SK-N-SH (cell line): ENCODE results near the gene CADM2. TPM values are rescaled to one million over a fixed set of nuclear protein-coding genes. Genes with fewer than 3 reads are reported as not detected.

Experiments used
- CTCF ChIA-PET: fragments of 300-600, 350-600 bp; formaldehyde crosslinking; extraction: SDS; loops from one replicate; lab custom pipeline; 2021; lab: Yijun Ruan, JAX
- POLR2A ChIA-PET: fragments of 350-600 bp; sonication (Branson Sonifier 250); formaldehyde crosslinking; extraction: SDS; loops from one replicate; lab custom pipeline; 2020; ENCODE audit warnings: antibody characterized with exemption, inconsistent platforms; lab: Yijun Ruan, JAX
- DNase-seq: peaks from one replicate; pipeline ENCODE4 v3.0.0; 2012
- H2AFZ ChIP-seq: fragments of 200-600 bp; sonication (generic); 2 replicates; pipeline ENCODE4 v1.8.1; 2016; ENCODE audit warnings: antibody characterized with exemption, mild to moderate bottlenecking, low read depth
- H3F3A ChIP-seq: fragments of 200-600 bp; sonication (generic); replicated peaks from 2 replicates; pipeline ENCODE3; 2016; ENCODE audit warnings: antibody characterized with exemption, mild to moderate bottlenecking; ENCODE audit not compliant: insufficient read depth
- H3K27ac ChIP-seq, 2 experiments: fragments of 200-500 bp in 1 of 2; fragments of 200-600 bp in 1 of 2; sonication (Bioruptor generic) in 1 of 2; sonication (generic), shearing (Covaris generic) in 1 of 2; 2 replicates each; pipeline versions ENCODE4 v1.5.1 to v1.6.1; 2014 to 2016; ENCODE audit warnings: low read depth in 2 of 2, inconsistent platforms in 1 of 2, low read length in 1 of 2, mild to moderate bottlenecking in 1 of 2, mixed read lengths in 1 of 2
- H3K27me3 ChIP-seq: fragments of 200-600 bp; sonication (generic), shearing (Covaris generic); 2 replicates; pipeline ENCODE4 v1.6.1; 2016; ENCODE audit warnings: mixed run types; ENCODE audit not compliant: insufficient read depth
- H3K36me3 ChIP-seq, 2 experiments: fragments of 200-500 bp in 1 of 2; fragments of 200-600 bp in 1 of 2; sonication (Bioruptor generic) in 1 of 2; sonication (generic) in 1 of 2; replicated peaks in 1 of 2; 2 replicates each; pipeline versions ENCODE3 to v1.5.1; 2014 to 2016; ENCODE audit warnings: low read length in 1 of 2, mild to moderate bottlenecking in 1 of 2; ENCODE audit not compliant: insufficient read depth in 2 of 2, control insufficient read depth in 1 of 2
- H3K4me1 ChIP-seq, 2 experiments: fragments of 200-500 bp in 1 of 2; fragments of 200-600 bp in 1 of 2; sonication (Bioruptor generic) in 1 of 2; sonication (generic), shearing (Covaris generic) in 1 of 2; 2 replicates each; pipeline versions ENCODE4 v1.5.1 to v1.6.1; 2014 to 2016; ENCODE audit warnings: low read depth in 1 of 2, low read length in 1 of 2, mixed run types in 1 of 2; ENCODE audit not compliant: insufficient read depth in 2 of 2, control insufficient read depth in 1 of 2
- H3K4me2 ChIP-seq: fragments of 200-600 bp; sonication (generic), shearing (Covaris generic); 2 replicates; pipeline ENCODE4 v1.6.1; 2017; ENCODE audit warnings: mixed run types
- H3K4me3 ChIP-seq, 2 experiments: fragments of 200-500 bp in 1 of 2; fragments of 200-600 bp in 1 of 2; sonication (Bioruptor generic) in 1 of 2; sonication (generic), shearing (Covaris generic) in 1 of 2; 2 replicates each; pipeline versions ENCODE4 v1.5.1 to v1.8.1; 2014 to 2016; ENCODE audit warnings: low read depth in 2 of 2, inconsistent platforms in 1 of 2, low read length in 1 of 2, mild to moderate bottlenecking in 1 of 2, mixed read lengths in 1 of 2, moderate library complexity in 1 of 2
- H3K79me2 ChIP-seq: fragments of 200-600 bp; sonication (generic); 2 replicates; pipeline ENCODE4 v1.8.1; 2017; ENCODE audit warnings: mild to moderate bottlenecking; ENCODE audit not compliant: insufficient read depth
- H3K9ac ChIP-seq: fragments of 200-600 bp; sonication (generic); 2 replicates; pipeline ENCODE4 v1.6.1; 2017; ENCODE audit warnings: mixed run types
- H3K9me2 ChIP-seq: fragments of 200-600 bp; sonication (generic); 2 replicates; pipeline ENCODE4 v1.6.1; 2017; ENCODE audit warnings: mixed run types
- H3K9me3 ChIP-seq: fragments of 200-600 bp; sonication (generic); 2 replicates; pipeline ENCODE4 v1.6.1; 2017; ENCODE audit warnings: mixed run types, mild to moderate bottlenecking, moderate library complexity
- H4K20me1 ChIP-seq: fragments of 200-600 bp; sonication (generic); 2 replicates; pipeline ENCODE4 v1.6.1; 2017; ENCODE audit warnings: mild to moderate bottlenecking, mixed run types; ENCODE audit not compliant: insufficient read depth
- CHD2 ChIP-seq: fragments of 150-350 bp; IDR thresholded peaks from 2 replicates; pipeline ENCODE4 v1.6.1; 2018; ENCODE audit warnings: low read length; ENCODE audit not compliant: partially characterized antibody
- ELF1 ChIP-seq: IDR thresholded peaks from 2 replicates; pipeline ENCODE4 v1.4.0; 2012
- EP300 ChIP-seq, 2 experiments: IDR thresholded peaks; 2 replicates each; pipeline versions ENCODE4 v1.4.0 to v1.6.1; 2012; ENCODE audit warnings: borderline replicate concordance in 1 of 2, low read depth in 1 of 2, low read length in 1 of 2
- EZH2phosphoT487 ChIP-seq: fragments of 200-600 bp; sonication (generic); IDR thresholded peaks from 2 replicates; pipeline ENCODE4 v1.6.1; 2017; ENCODE audit warnings: low read depth, mixed run types, mild to moderate bottlenecking, antibody characterized with exemption, moderate library complexity, borderline replicate concordance
- FOSL2 ChIP-seq: IDR thresholded peaks from 2 replicates; pipeline ENCODE4 v1.4.0; 2012; ENCODE audit warnings: low read depth, mild to moderate bottlenecking, moderate library complexity, borderline replicate concordance
- FOXM1 ChIP-seq: IDR thresholded peaks from 2 replicates; pipeline ENCODE4 v1.4.0; 2012; ENCODE audit warnings: low read depth, mild to moderate bottlenecking
- GATA2 ChIP-seq: sonication (generic); formaldehyde crosslinking; IDR thresholded peaks from 2 replicates; pipeline ENCODE4 v1.5.0; 2020; ENCODE audit warnings: mild to moderate bottlenecking, missing genetic modification reagents
- JUND ChIP-seq: IDR thresholded peaks from 2 replicates; pipeline ENCODE4 v1.4.0; 2012
- MEF2A ChIP-seq: IDR thresholded peaks from 2 replicates; pipeline ENCODE4 v1.4.0; 2012; ENCODE audit warnings: low read depth, borderline replicate concordance
- NRF1 ChIP-seq: IDR thresholded peaks from 2 replicates; pipeline ENCODE4 v1.6.1; 2012; ENCODE audit warnings: low read depth, mild to moderate bottlenecking, low read length
- PBX3 ChIP-seq: IDR thresholded peaks from 2 replicates; pipeline ENCODE4; 2012
- POLR2AphosphoS5 ChIP-seq: IDR thresholded peaks from 2 replicates; pipeline ENCODE4 v1.6.1; 2012; ENCODE audit warnings: low read depth, low read length
- RAD21 ChIP-seq: IDR thresholded peaks from 2 replicates; pipeline ENCODE4 v1.6.1; 2012; ENCODE audit warnings: mild to moderate bottlenecking, low read length
- RCOR1 ChIP-seq: fragments of 150-350 bp; IDR thresholded peaks from 2 replicates; pipeline ENCODE4 v1.6.1; 2017; ENCODE audit warnings: antibody characterized with exemption, low read length
- REST ChIP-seq: IDR thresholded peaks from 2 replicates; pipeline ENCODE4 v1.6.1; 2012; ENCODE audit warnings: mild to moderate bottlenecking, low read depth, low read length, moderate library complexity
- RFX5 ChIP-seq: IDR thresholded peaks from 2 replicates; pipeline ENCODE4 v1.6.1; 2012; ENCODE audit warnings: mild to moderate bottlenecking, improper control_type of control experiment, low read length
- TAF1 ChIP-seq: IDR thresholded peaks from 2 replicates; pipeline ENCODE4 v1.6.1; 2012; ENCODE audit warnings: low read depth, mild to moderate bottlenecking, low read length, moderate library complexity, borderline replicate concordance
- TEAD4 ChIP-seq: IDR thresholded peaks from 2 replicates; pipeline ENCODE4 v1.4.0; 2012; ENCODE audit warnings: mild to moderate bottlenecking, borderline replicate concordance; ENCODE audit not compliant: insufficient read depth
- USF1 ChIP-seq: IDR thresholded peaks from 2 replicates; pipeline ENCODE4 v1.4.0; 2012; ENCODE audit warnings: low read depth, borderline replicate concordance
- USF2 ChIP-seq: fragments of 150-350 bp; IDR thresholded peaks from 2 replicates; pipeline ENCODE4 v1.6.1; 2017; ENCODE audit warnings: antibody characterized with exemption, low read length, low read depth, borderline replicate concordance
- WGBS: methylation state at CpG from one replicate; pipeline ENCODE4 v1.1.6; 2017; ENCODE audit warnings: low lambda C conversion rate; 5-methylcytosine and 5-hydroxymethylcytosine counted together
- polyA plus RNA-seq, 3 experiments: library from polyadenylated mRNA; depleted of rRNA; stranded (reverse); fragments of >200 nt; gene quantifications; 2 replicates each; pipeline ENCODE4 v1.2.3, GENCODE V29; 2012

The CADM2 gene
- polyA plus RNA-seq, 1 of the 3 experiments (the other 2 are of a cell fraction), result 0.46 TPM

- POLR2A ChIA-PET, result no interaction called here
- Histone ChIP-seq H3K9me2 (no peaks in the 10 kb centered on the region), H3K4me2 (no peak overlapping the region), H3K27ac (no peak overlapping the region), H4K20me1 (no peaks in the 10 kb centered on the region), H3F3A (no peaks in the 10 kb centered on the region), H3K36me3 (no peaks in the 10 kb centered on the region), H3K9ac (no peak overlapping the region)
- CTCF ChIA-PET, result no interaction called here
- TF ChIP-seq GATA2 (CRISPR knock-in tag), result no peak
- no peak for TF ChIP-seq FOXM1
- no peak for TF ChIP-seq REST
- no peak for TF ChIP-seq RFX5
- TF ChIP-seq RCOR1, result no peak
- no peak for TF ChIP-seq ELF1
- TF ChIP-seq EZH2phosphoT487, result no peak
- no peak for TF ChIP-seq JUND
- no peak for TF ChIP-seq CHD2
- no peak for TF ChIP-seq USF1
- TF ChIP-seq PBX3, result no peak
- TF ChIP-seq EP300 (IDR thresholded peaks at IDR 0.05; ENCODE audit: borderline replicate concordance in 1 of 2, low read depth in 1 of 2, low read length in 1 of 2), result no peak
- TF ChIP-seq MEF2A, result no peak
- TF ChIP-seq TEAD4, result no peak
- no peak for TF ChIP-seq USF2
- no peak for TF ChIP-seq POLR2AphosphoS5
- TF ChIP-seq RAD21, result no peak
- no peak for TF ChIP-seq FOSL2
- no peak for TF ChIP-seq NRF1
- no peak for TF ChIP-seq TAF1
- TF ChIP-seq, all 33 proteins: peak for 0
- 43% methylated on average over 2 of the region's 2 CpGs for WGBS
- no peak for DNase-seq
- Histone ChIP-seq H3K4me3 (no peak overlapping the region), H2AFZ (no peak overlapping the region), H3K27me3 (peaks cover 6% of the 10 kb centered on the region; the same call in 1 of the 2 replicates), H3K9me3 (no peaks in the 10 kb centered on the region), H3K79me2 (no peaks in the 10 kb centered on the region), H3K4me1 (no peaks in the 10 kb centered on the region; a peak in 1 of 4 replicates)
Measured at GRCh38 chr3:85508659-85509058, 549.9 kb downstream of the CADM2 start.
